Panc1 (cell line): ENCODE results near the gene MSI2. TPM values are rescaled to one million over a fixed set of nuclear protein-coding genes. Genes with fewer than 3 reads are reported as not detected.

ENCODE experiments used
- ATAC-seq: fragments of 200-7000 bp; cut with Tn5 transposase; 2 replicates; pipeline ENCODE4 v1.9.1; 2020; ENCODE audit warnings: mild to moderate bottlenecking, moderate library complexity
- BruUV-seq: library from RNA; stranded (reverse); fragments of 400-500 nt; replicated peaks from 2 replicates; lab custom pipeline; 2021; lab: Mats Ljungman, UMichigan
- CTCF ChIA-PET: fragments of 300-600 bp; sonication (Branson Sonifier 250); formaldehyde crosslinking; loops from one replicate; lab custom pipeline; 2022; ENCODE audit warnings: antibody characterized with exemption; lab: Charles Lee
- POLR2A ChIA-PET: fragments of 300-600 bp; sonication (Branson Sonifier 250); formaldehyde crosslinking; loops from one replicate; lab custom pipeline; 2022; ENCODE audit warnings: antibody characterized with exemption; lab: Charles Lee
- DNase-seq: peaks from one replicate; pipeline ENCODE4 v3.0.0-alpha.2; 2010; ENCODE audit warnings: low read depth, low spot score
- H3K27ac ChIP-seq: 2 replicates; pipeline ENCODE4 v1.5.1; 2011; ENCODE audit warnings: mild to moderate bottlenecking, low read length, inconsistent platforms
- H3K27me3 ChIP-seq: fragments of 200-500 bp; sonication (Bioruptor generic); 2 replicates; pipeline ENCODE4 v1.6.0; 2014; ENCODE audit warnings: low read length, inconsistent platforms; ENCODE audit not compliant: control insufficient read depth, insufficient read depth
- H3K36me3 ChIP-seq: fragments of 200-500 bp; sonication (Bioruptor generic); 2 replicates; pipeline ENCODE4 v1.5.1; 2014; ENCODE audit warnings: inconsistent platforms, mild to moderate bottlenecking, low read length, moderate library complexity; ENCODE audit not compliant: control insufficient read depth, insufficient read depth
- H3K4me1 ChIP-seq: 2 replicates; pipeline ENCODE4 v1.5.1; 2011; ENCODE audit warnings: inconsistent platforms, mild to moderate bottlenecking, low read length, moderate library complexity; ENCODE audit not compliant: control insufficient read depth, insufficient read depth
- H3K4me3 ChIP-seq, 2 experiments: 2 replicates each; pipeline ENCODE4 v1.5.1; 2011 to 2012; ENCODE audit warnings: low read depth in 2 of 2, low read length in 2 of 2, mild to moderate bottlenecking in 2 of 2, inconsistent platforms in 1 of 2, moderate library complexity in 1 of 2
- H3K9me3 ChIP-seq: fragments of 200-500 bp; sonication (Bioruptor generic); 2 replicates; pipeline ENCODE4 v1.5.1; 2014; ENCODE audit warnings: low read depth, mild to moderate bottlenecking, inconsistent platforms, low read length, moderate library complexity; ENCODE audit not compliant: control insufficient read depth, insufficient read depth
- CTCF ChIP-seq: fragments of 450-650 bp; IDR thresholded peaks from 2 replicates; pipeline ENCODE4 v1.5.1; 2017; ENCODE audit warnings: mild to moderate bottlenecking
- POLR2AphosphoS5 ChIP-seq: IDR thresholded peaks from 2 replicates; pipeline ENCODE4 v1.6.1; 2012; ENCODE audit warnings: mild to moderate bottlenecking, low read depth, low read length, moderate library complexity
- REST ChIP-seq, 2 experiments: IDR thresholded peaks; 2 replicates each; pipeline ENCODE4 v1.6.1; 2011 to 2012; ENCODE audit warnings: low read depth in 2 of 2, control low read depth in 1 of 2, low read length in 1 of 2, mild to moderate bottlenecking in 1 of 2, moderate library complexity in 1 of 2; ENCODE audit not compliant: insufficient read depth in 1 of 2
- SIN3A ChIP-seq: IDR thresholded peaks from 2 replicates; pipeline ENCODE4 v1.6.1; 2012; ENCODE audit warnings: low read depth, mild to moderate bottlenecking, low read length, moderate library complexity, borderline replicate concordance; ENCODE audit not compliant: insufficient read depth
- TCF7L2 ChIP-seq: IDR thresholded peaks from 2 replicates; pipeline ENCODE4 v1.6.1; 2011; ENCODE audit warnings: mild to moderate bottlenecking, low read depth, low read length, inconsistent platforms
- in situ Hi-C: cut with HindIII; loops from 2 replicates; pipeline ENCODE4 v1.10.0; 2016; ENCODE audit warnings: low sequenced_read_pairs, low pct_unique_long_range_greater_than_20kb
- intact Hi-C: fragments of 100-400 bp; cut with micrococcal nuclease; formaldehyde crosslinking; loops from one replicate; pipeline ENCODE4 v1.10.0; 2022; ENCODE audit not compliant: unreplicated experiment
- total RNA-seq: library from RNA; stranded (reverse); gene quantifications from one replicate; pipeline ENCODE4 v1.2.1, GENCODE V29; 2021; ENCODE audit not compliant: unreplicated experiment

MSI2 gene
- total RNA-seq, 1 experiment from 2014 or later = 38.5 TPM

- CTCF ChIA-PET = no interaction called here
- no TSS peak for BruUV-seq
- TF ChIP-seq TCF7L2 (no peak), POLR2AphosphoS5 (no peak), CTCF (no peak), REST (IDR thresholded peaks at IDR 0.05; ENCODE audit: insufficient read depth in 1 of 2, low read depth in 2 of 2, low read length in 1 of 2) (no peak), SIN3A (no peak)
- in situ Hi-C loops (no loop called here), intact Hi-C loops (no loop called here)
- Histone ChIP-seq H3K4me1 (no peaks in the 10 kb centered on the region), H3K9me3 (no peaks in the 10 kb centered on the region), H3K27me3 (no peaks in the 10 kb centered on the region), H3K4me3 (no peak overlapping the region), H3K36me3 (no peaks in the 10 kb centered on the region), H3K27ac (no peak overlapping the region)
- ATAC-seq (no peak), DNase-seq (no peak)
- POLR2A ChIA-PET = no interaction called here
These were observed 173.6 kb downstream of the MSI2 start for GRCh38 chr17:57429966-57430365.

- TF ChIP-seq SIN3A (no peak), TCF7L2 (no peak), POLR2AphosphoS5 (no peak), REST (IDR thresholded peaks at IDR 0.05; ENCODE audit: insufficient read depth in 1 of 2, low read depth in 2 of 2, low read length in 1 of 2) (no peak)
- H3K4me3 ChIP-seq = no peak overlapping the region
- in situ Hi-C loops = no loop called here
- no peaks in the 10 kb centered on the region for H3K36me3 ChIP-seq
- no peaks in the 10 kb centered on the region for H3K9me3 ChIP-seq
- intact Hi-C loops = no loop called here
- ChIA-PET POLR2A (no interaction called here), CTCF (interaction anchor here (0.6 kb wide), 1 partner anchor 187 kb away, joined by 4 read pairs; no protein-coding TSS in a partner anchor)
- ATAC-seq = no peak
- H3K27ac ChIP-seq = no peak overlapping the region
- H3K4me1 ChIP-seq = no peaks in the 10 kb centered on the region
- no TSS peak for BruUV-seq
- H3K27me3 ChIP-seq = no peaks in the 10 kb centered on the region
- DNase-seq = no peak
These were observed 175.1 kb downstream of the MSI2 start for GRCh38 chr17:57431415-57431814.
